Measurements from ENCODE around the gene PTPRU. TPM values are rescaled to one million over a fixed set of nuclear protein-coding genes. Genes with fewer than 3 reads are reported as not detected.

Gene PTPRU
- total RNA-seq, 1 donor from 2014 or later, result 19.0 TPM

DNA sequence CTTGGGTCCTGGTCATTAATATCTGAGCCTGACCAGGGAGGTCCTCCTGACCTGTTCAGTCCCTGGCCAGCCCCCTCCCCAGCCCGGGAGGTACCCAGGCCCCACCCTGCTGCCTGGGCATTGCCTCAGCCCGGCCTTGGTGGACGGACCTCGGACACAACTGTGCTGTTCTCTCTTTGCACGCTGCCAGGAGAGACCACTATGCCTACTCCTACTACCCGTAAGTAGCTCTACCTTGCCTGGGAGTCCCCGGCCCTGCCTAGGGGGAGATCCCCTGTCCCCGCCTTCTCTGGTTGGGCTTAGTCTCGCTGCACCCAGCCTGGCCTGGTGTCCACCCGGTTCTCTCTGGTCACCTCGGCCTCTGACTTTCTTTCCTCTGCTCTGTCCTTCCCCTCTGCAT is 53.2 kb downstream of the PTPRU start:
- peaks cover 3% of the 10 kb centered on the region for H3K36me3 Mint-ChIP-seq (ENCODE audit: low read depth, unreplicated experiment)
- TF ChIP-seq, protein P1, sequence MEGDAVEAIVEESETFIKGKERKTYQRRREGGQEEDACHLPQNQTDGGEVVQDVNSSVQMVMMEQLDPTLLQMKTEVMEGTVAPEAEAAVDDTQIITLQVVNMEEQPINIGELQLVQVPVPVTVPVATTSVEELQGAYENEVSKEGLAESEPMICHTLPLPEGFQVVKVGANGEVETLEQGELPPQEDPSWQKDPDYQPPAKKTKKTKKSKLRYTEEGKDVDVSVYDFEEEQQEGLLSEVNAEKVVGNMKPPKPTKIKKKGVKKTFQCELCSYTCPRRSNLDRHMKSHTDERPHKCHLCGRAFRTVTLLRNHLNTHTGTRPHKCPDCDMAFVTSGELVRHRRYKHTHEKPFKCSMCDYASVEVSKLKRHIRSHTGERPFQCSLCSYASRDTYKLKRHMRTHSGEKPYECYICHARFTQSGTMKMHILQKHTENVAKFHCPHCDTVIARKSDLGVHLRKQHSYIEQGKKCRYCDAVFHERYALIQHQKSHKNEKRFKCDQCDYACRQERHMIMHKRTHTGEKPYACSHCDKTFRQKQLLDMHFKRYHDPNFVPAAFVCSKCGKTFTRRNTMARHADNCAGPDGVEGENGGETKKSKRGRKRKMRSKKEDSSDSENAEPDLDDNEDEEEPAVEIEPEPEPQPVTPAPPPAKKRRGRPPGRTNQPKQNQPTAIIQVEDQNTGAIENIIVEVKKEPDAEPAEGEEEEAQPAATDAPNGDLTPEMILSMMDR (IDR thresholded peaks at IDR 0.05; ENCODE audit: unreplicated experiment), result no peak
- DNase-seq (ENCODE audit: low spot score), result no peak
- H3K9me3 Mint-ChIP-seq (ENCODE audit: unreplicated experiment), result no peaks in the 10 kb centered on the region
- no peak overlapping the region for H3K27ac Mint-ChIP-seq (ENCODE audit: unreplicated experiment)
- peaks cover 6% of the 10 kb centered on the region for H3K27me3 Mint-ChIP-seq (ENCODE audit: unreplicated experiment)
- peaks cover under 1% of the 10 kb centered on the region for H3K4me1 Mint-ChIP-seq (ENCODE audit: unreplicated experiment)
- no peak overlapping the region for H3K4me3 Mint-ChIP-seq (ENCODE audit: unreplicated experiment)

GRCh38 chr1:29290414-29290985 is 54.2 kb downstream of the PTPRU start:
- Mint-ChIP-seq H3K27ac (ENCODE audit: unreplicated experiment) (no peak overlapping the region), H3K4me1 (ENCODE audit: unreplicated experiment) (no peaks in the 10 kb centered on the region), H3K9me3 (ENCODE audit: unreplicated experiment) (no peaks in the 10 kb centered on the region), H3K36me3 (ENCODE audit: low read depth, unreplicated experiment) (peaks cover 3% of the 10 kb centered on the region), H3K4me3 (ENCODE audit: unreplicated experiment) (no peak overlapping the region), H3K27me3 (ENCODE audit: unreplicated experiment) (peaks cover 6% of the 10 kb centered on the region)
- TF ChIP-seq, protein P1 (IDR thresholded peaks at IDR 0.05; ENCODE audit: unreplicated experiment), result no peak
- DNase-seq (ENCODE audit: low spot score), result no peak

DNA sequence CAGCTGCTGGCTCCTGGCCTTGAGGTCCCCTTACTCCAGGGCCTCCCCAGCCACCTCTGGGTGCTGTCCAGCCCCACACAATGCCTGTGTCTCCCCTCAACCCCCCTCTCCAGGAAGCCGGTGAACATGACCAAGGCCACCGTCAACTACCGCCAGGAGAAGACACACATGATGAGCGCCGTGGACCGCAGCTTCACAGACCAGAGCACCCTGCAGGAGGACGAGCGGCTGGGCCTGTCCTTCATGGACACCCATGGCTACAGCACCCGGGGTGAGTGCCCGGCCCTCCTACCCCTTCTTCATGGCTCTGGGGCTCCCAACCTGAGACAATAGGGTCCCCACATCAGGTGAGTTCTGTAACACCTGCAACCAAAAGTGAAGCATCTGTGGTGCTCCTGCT is 55.4 kb downstream of the PTPRU start:
- no peak for DNase-seq (ENCODE audit: low spot score)
- TF ChIP-seq, protein P1 (IDR thresholded peaks at IDR 0.05; ENCODE audit: unreplicated experiment), result no peak
- Mint-ChIP-seq H3K27ac (ENCODE audit: unreplicated experiment) (no peak overlapping the region), H3K36me3 (ENCODE audit: low read depth, unreplicated experiment) (peaks cover 3% of the 10 kb centered on the region), H3K9me3 (ENCODE audit: unreplicated experiment) (no peaks in the 10 kb centered on the region), H3K4me3 (ENCODE audit: unreplicated experiment) (no peak overlapping the region), H3K27me3 (ENCODE audit: unreplicated experiment) (peaks cover 2% of the 10 kb centered on the region), H3K4me1 (ENCODE audit: unreplicated experiment) (no peaks in the 10 kb centered on the region)

DNA sequence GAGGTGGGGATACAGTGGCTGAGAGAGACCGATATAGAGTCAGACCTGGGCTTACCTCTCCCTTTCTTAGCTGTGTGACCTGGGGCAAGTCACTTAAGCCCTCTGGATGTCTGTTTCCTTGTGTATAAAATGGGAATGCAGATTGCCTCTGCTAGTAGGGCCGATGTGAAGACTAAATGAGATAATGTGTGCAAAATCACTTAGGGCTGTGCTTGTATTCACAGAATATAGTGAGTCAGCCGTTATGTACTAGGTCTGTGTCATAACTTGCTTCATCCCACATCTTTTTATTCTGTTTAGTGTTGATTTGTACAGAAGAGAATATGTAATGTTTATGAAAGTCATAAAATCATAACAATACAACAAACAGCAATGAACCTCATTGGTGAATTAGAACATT is 56.0 kb downstream of the PTPRU start:
- TF ChIP-seq, protein P1 (IDR thresholded peaks at IDR 0.05; ENCODE audit: unreplicated experiment), result no peak
- no peak overlapping the region for H3K4me3 Mint-ChIP-seq (ENCODE audit: unreplicated experiment)
- peaks cover 2% of the 10 kb centered on the region for H3K27me3 Mint-ChIP-seq (ENCODE audit: unreplicated experiment)
- no peak for DNase-seq (ENCODE audit: low spot score)
- H3K27ac Mint-ChIP-seq (ENCODE audit: unreplicated experiment), result no peak overlapping the region
- H3K36me3 Mint-ChIP-seq (ENCODE audit: low read depth, unreplicated experiment), result peaks cover 4% of the 10 kb centered on the region
- no peaks in the 10 kb centered on the region for H3K4me1 Mint-ChIP-seq (ENCODE audit: unreplicated experiment)
- H3K9me3 Mint-ChIP-seq (ENCODE audit: unreplicated experiment), result no peaks in the 10 kb centered on the region

- no peaks in the 10 kb centered on the region for H3K9me3 Mint-ChIP-seq (ENCODE audit: unreplicated experiment)
- H3K36me3 Mint-ChIP-seq (ENCODE audit: low read depth, unreplicated experiment), result peaks cover 7% of the 10 kb centered on the region
- no peak overlapping the region for H3K27ac Mint-ChIP-seq (ENCODE audit: unreplicated experiment)
- TF ChIP-seq, protein P1 (IDR thresholded peaks at IDR 0.05; ENCODE audit: unreplicated experiment), result no peak
- H3K4me3 Mint-ChIP-seq (ENCODE audit: unreplicated experiment), result no peak overlapping the region
- no peak for DNase-seq (ENCODE audit: low spot score)
- H3K27me3 Mint-ChIP-seq (ENCODE audit: unreplicated experiment), result peaks cover 5% of the 10 kb centered on the region
- no peaks in the 10 kb centered on the region for H3K4me1 Mint-ChIP-seq (ENCODE audit: unreplicated experiment)
These were observed 61.1 kb downstream of the PTPRU start for GRCh38 chr1:29297450-29297849.

Data from endothelial cell (in vitro differentiated cells).